Calu3 (cell line): ENCODE measurements around the gene HDAC2. TPM values are rescaled to one million over a fixed set of nuclear protein-coding genes. Genes with fewer than 3 reads are reported as not detected.
"Not testable (repeated sequence)": the region's sequence is repeated elsewhere in the genome, so short reads cannot be mapped to it uniquely, and the experiment has no call there.

Source experiments
- BruUV-seq: library from RNA; stranded (reverse); fragments of 400-500 nt; replicated peaks from 2 replicates; lab custom pipeline; 2021; lab: Mats Ljungman, UMichigan
- CTCF ChIA-PET: fragments of 300-600 bp; sonication (Branson Sonifier 250); formaldehyde crosslinking; loops from one replicate; lab custom pipeline; 2022; ENCODE audit warnings: antibody characterized with exemption; lab: Charles Lee
- DNase-seq: peaks from one replicate; pipeline ENCODE4 v3.0.0; 2022
- H3K27ac Mint-ChIP-seq: one replicate; pipeline ENCODE4 v1.8.0; 2022; ENCODE audit warnings: mixed read lengths; ENCODE audit not compliant: unreplicated experiment
- H3K27me3 Mint-ChIP-seq: one replicate; pipeline ENCODE4 v1.8.0; 2022; ENCODE audit warnings: mixed read lengths; ENCODE audit not compliant: unreplicated experiment
- H3K36me3 Mint-ChIP-seq: one replicate; pipeline ENCODE4 v1.8.0; 2022; ENCODE audit warnings: mild to moderate bottlenecking, moderate library complexity, mixed read lengths; ENCODE audit not compliant: insufficient read depth, unreplicated experiment
- H3K4me1 Mint-ChIP-seq: one replicate; pipeline ENCODE4 v1.8.0; 2022; ENCODE audit warnings: mild to moderate bottlenecking, low read depth, mixed read lengths; ENCODE audit not compliant: unreplicated experiment
- H3K4me3 Mint-ChIP-seq: one replicate; pipeline ENCODE4 v1.8.0; 2022; ENCODE audit warnings: mild to moderate bottlenecking, low read depth, moderate library complexity, mixed read lengths; ENCODE audit not compliant: unreplicated experiment
- H3K9me3 Mint-ChIP-seq: one replicate; pipeline ENCODE4 v1.8.0; 2022; ENCODE audit warnings: low read depth, mixed read lengths; ENCODE audit not compliant: unreplicated experiment
- CTCF ChIP-seq: fragments of 200-600 bp; IDR thresholded peaks from one replicate; pipeline ENCODE4 v1.8.0; 2022; ENCODE audit warnings: antibody characterized with exemption; ENCODE audit not compliant: unreplicated experiment
- intact Hi-C: fragments of 100-400 bp; cut with micrococcal nuclease; formaldehyde crosslinking; loops from one replicate; pipeline ENCODE4 v1.10.0; 2022; ENCODE audit not compliant: unreplicated experiment
- total RNA-seq: library from RNA; stranded (reverse); gene quantifications from 2 replicates; pipeline ENCODE4 v1.2.3, GENCODE V29; 2022

HDAC2 gene
- total RNA-seq, 1 experiment from 2014 or later: 176 TPM

- no peak for DNase-seq
- Mint-ChIP-seq H3K9me3 (no peaks in the 10 kb centered on the region), H3K27me3 (no peaks in the 10 kb centered on the region), H3K36me3 (no peaks in the 10 kb centered on the region), H3K4me1 (no peaks in the 10 kb centered on the region), H3K27ac (no peak overlapping the region), H3K4me3 (no peak overlapping the region)
- no peak for TF ChIP-seq CTCF
- intact Hi-C loops: no loop called here
- CTCF ChIA-PET: interaction anchor here (0.8 kb wide), 1 partner anchor 15 kb away, joined by 3 read pairs; no protein-coding TSS in a partner anchor
- no TSS peak for BruUV-seq
Measured at GRCh38 chr6:113920663-113921267, 50.2 kb downstream of the HDAC2 start.

GRCh38 chr6:113910285-113910684, 60.7 kb downstream of the HDAC2 start:
- H3K4me1 Mint-ChIP-seq, H3K4me3 Mint-ChIP-seq: not testable (repeated sequence)
- CTCF ChIA-PET: interaction anchor here (1.4 kb wide), 1 partner anchor 604 kb away, joined by 5 read pairs; no protein-coding TSS in a partner anchor

GRCh38 chr6:113909224-113909856, 61.6 kb downstream of the HDAC2 start:
- no TSS peak for BruUV-seq
- Mint-ChIP-seq H3K9me3 (no peaks in the 10 kb centered on the region), H3K27me3 (no peaks in the 10 kb centered on the region), H3K4me3 (no peak overlapping the region), H3K27ac (no peak overlapping the region), H3K4me1 (no peaks in the 10 kb centered on the region), H3K36me3 (no peaks in the 10 kb centered on the region)
- CTCF ChIA-PET: interaction anchor here (0.7 to 1.4 kb wide), 3 partner anchors 21 to 603 kb away, joined by 3 to 5 read pairs (median 4); no protein-coding TSS in a partner anchor
- TF ChIP-seq CTCF: peak; percentile 33
- intact Hi-C loops: loop anchor here (1.0 kb wide), 1 partner anchor 1129 kb away; no protein-coding TSS in a partner anchor
- peak; percentile 32 for DNase-seq

More at GRCh38 chr6:113910285-113910684, 60.7 kb downstream of the HDAC2 start:
- BruUV-seq, H3K27ac Mint-ChIP-seq, H3K9me3 Mint-ChIP-seq, H3K36me3 Mint-ChIP-seq, intact Hi-C loops, H3K27me3 Mint-ChIP-seq, DNase-seq: not testable (repeated sequence)

GRCh38 chr6:113908801-113909200, 62.1 kb downstream of the HDAC2 start:
- Mint-ChIP-seq H3K27me3 (no peaks in the 10 kb centered on the region), H3K36me3 (no peaks in the 10 kb centered on the region), H3K4me1 (no peaks in the 10 kb centered on the region), H3K27ac (no peak overlapping the region), H3K4me3 (no peak overlapping the region), H3K9me3 (no peaks in the 10 kb centered on the region)
- no peak for TF ChIP-seq CTCF
- no peak for DNase-seq
- CTCF ChIA-PET: interaction anchor here (0.7 to 1.4 kb wide), 4 partner anchors 20 to 602 kb away, joined by 3 to 5 read pairs (median 4); no protein-coding TSS in a partner anchor
- no TSS peak for BruUV-seq
- intact Hi-C loops: loop anchor here (1.0 kb wide), 1 partner anchor 1128 kb away; no protein-coding TSS in a partner anchor
